ENCODE measurements around the gene GRIN3B. TPM values are rescaled to one million over a fixed set of nuclear protein-coding genes. Genes with fewer than 3 reads are reported as not detected.

The GRIN3B gene
- total RNA-seq, 1 experiment from 2014 or later: not detected

DNA sequence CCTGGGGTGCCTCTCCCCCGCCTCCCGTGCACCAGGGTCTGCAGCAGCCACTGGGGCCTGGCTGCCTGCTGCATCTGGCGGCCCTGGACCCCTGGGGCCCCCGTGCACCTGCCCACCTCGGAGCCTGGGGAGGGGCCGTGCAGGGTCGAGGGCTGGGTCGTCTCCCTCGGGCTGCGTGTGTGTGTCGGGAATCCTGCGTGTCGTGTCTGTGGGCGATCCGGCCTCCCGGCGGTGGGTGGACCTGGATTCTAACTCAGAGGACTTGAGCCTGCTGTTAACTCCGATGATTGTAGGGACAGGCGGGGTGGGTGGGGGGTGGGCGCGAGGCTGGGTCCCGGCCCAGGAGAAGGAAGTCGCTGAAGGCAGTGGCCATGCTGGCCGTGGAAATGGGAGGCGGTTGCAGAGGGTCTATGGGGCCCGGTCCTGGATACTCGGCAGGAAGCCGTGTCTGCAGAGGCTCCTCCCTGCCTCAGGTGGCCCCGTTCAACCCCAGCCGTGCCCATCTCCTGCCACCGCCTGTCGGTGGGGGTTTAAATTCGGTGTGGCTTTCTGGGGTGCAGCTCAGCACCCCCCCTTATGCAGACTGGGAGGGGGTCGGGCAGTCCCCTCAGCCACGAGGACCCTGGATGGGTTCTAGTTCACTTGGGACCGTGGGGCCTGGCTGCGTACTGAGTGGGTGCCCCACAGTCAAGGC lies 25.5 kb upstream of the GRIN3B start:
- H3K9me3 ChIP-seq (replicated peaks): 0 out of 2 replicates have a peak, but pooled peaks cover 3% of the 10 kb centered on the region
- no peak overlapping the region for H3K27ac ChIP-seq
- no peak for DNase-seq (ENCODE audit: low read depth in 1 of 2, low spot score in 2 of 2)
- no peak overlapping the region for H3K4me3 ChIP-seq
- H3K4me1 ChIP-seq (replicated peaks): no peaks in the 10 kb centered on the region
- no peaks in the 10 kb centered on the region for H3K27me3 ChIP-seq (replicated peaks)
- peaks cover 15% of the 10 kb centered on the region for H3K36me3 ChIP-seq

GRCh38 chr19:976476-976875 lies 23.7 kb upstream of the GRIN3B start:
- H3K27ac ChIP-seq: no peak overlapping the region
- H3K9me3 ChIP-seq (replicated peaks): no peaks in the 10 kb centered on the region
- no peak for DNase-seq (ENCODE audit: low read depth in 1 of 2, low spot score in 2 of 2)
- H3K4me1 ChIP-seq (replicated peaks): no peaks in the 10 kb centered on the region
- H3K27me3 ChIP-seq (replicated peaks): no peaks in the 10 kb centered on the region
- no peak overlapping the region for H3K4me3 ChIP-seq
- peaks cover under 1% of the 10 kb centered on the region; the same call in 1 of the 2 replicates for H3K36me3 ChIP-seq

DNA sequence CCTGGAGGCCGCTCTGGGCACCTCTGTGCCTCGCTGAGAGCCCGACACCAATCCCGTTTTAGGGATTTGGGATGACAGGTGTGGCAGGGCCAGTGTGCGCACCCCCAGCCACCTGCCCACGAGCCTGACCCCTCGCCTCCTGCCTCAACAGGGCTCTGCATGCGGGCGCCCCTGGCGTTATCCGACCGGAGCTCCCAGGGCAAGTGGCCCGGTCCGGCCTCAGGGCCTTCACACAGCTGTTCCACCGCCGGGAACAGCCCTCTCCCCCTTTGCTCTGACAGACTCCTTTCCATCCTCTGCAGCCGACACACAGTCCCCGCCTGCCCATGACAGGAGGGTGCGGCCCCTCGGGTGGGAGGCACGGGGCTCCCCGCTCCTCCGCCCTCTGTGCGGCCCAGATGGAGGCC lies 23.2 kb upstream of the GRIN3B start:
- Histone ChIP-seq H3K9me3 (replicated peaks) (no peaks in the 10 kb centered on the region), H3K27ac (no peak overlapping the region), H3K36me3 (no peaks in the 10 kb centered on the region), H3K27me3 (replicated peaks) (no peaks in the 10 kb centered on the region), H3K4me1 (replicated peaks) (no peaks in the 10 kb centered on the region), H3K4me3 (no peak overlapping the region)
- DNase-seq (ENCODE audit: low read depth in 1 of 2, low spot score in 2 of 2): no peak

GRCh38 chr19:979318-979741 lies 20.9 kb upstream of the GRIN3B start:
- H3K36me3 ChIP-seq: peaks cover 2% of the 10 kb centered on the region; the same call in 1 of the 2 replicates
- no peaks in the 10 kb centered on the region for H3K9me3 ChIP-seq (replicated peaks)
- no peaks in the 10 kb centered on the region for H3K27me3 ChIP-seq (replicated peaks)
- H3K4me1 ChIP-seq (replicated peaks): peaks cover 12% of the 10 kb centered on the region
- no peak for DNase-seq (ENCODE audit: low read depth in 1 of 2, low spot score in 2 of 2)
- no peak overlapping the region for H3K27ac ChIP-seq
- no peak overlapping the region for H3K4me3 ChIP-seq

- DNase-seq (ENCODE audit: low read depth in 1 of 2, low spot score in 2 of 2): no peak
- peaks cover 19% of the 10 kb centered on the region for H3K4me1 ChIP-seq (replicated peaks)
- H3K36me3 ChIP-seq: peaks cover 3% of the 10 kb centered on the region; the same call in 1 of the 2 replicates
- no peaks in the 10 kb centered on the region for H3K9me3 ChIP-seq (replicated peaks)
- no peak overlapping the region for H3K27ac ChIP-seq
- no peak overlapping the region for H3K4me3 ChIP-seq
- no peaks in the 10 kb centered on the region for H3K27me3 ChIP-seq (replicated peaks)
These were observed 19.9 kb upstream of the GRIN3B start for GRCh38 chr19:980133-980998.

DNA sequence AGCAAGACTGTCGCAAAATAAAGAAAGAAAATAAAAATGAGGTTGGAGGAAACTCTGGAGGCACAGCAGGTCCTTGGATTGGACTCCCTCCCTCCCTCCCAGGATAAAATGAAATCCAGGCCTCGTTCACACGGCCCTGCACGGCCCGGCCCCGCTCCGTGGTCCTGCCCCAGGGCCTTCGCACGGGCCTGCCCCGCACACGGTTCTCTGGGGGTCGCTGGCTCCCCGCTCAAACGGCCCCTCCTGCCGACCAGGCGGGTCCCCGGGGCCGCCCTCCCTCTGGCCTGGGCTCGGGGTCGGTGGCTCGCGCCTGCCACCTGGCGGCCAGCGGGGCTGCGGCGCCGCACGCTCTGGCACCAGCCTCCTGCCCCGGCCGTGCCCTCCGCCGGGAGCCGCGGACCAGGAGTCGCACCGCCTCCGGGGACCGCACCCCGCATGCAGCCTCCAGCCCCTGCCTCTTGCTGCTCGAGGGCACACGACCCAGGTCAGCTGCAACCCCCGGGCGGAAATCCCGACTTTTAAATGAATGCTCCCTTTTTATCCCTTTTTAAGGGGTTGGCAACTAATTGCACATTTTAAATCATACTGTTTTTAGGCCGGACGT lies 17.6 kb upstream of the GRIN3B start:
- H3K36me3 ChIP-seq: peaks cover 22% of the 10 kb centered on the region
- no peaks in the 10 kb centered on the region for H3K27me3 ChIP-seq (replicated peaks)
- peak overlapping the region; percentile 29 for H3K4me3 ChIP-seq
- peaks cover 20% of the 10 kb centered on the region for H3K4me1 ChIP-seq (replicated peaks)
- peak; percentile 67 to 78 for DNase-seq (ENCODE audit: low read depth in 1 of 2, low spot score in 2 of 2)
- H3K27ac ChIP-seq: no peak overlapping the region
- no peaks in the 10 kb centered on the region for H3K9me3 ChIP-seq (replicated peaks)

GRCh38 chr19:984165-984967 lies 15.9 kb upstream of the GRIN3B start, which contains the start of gene WDR18:
Gene WDR18 (plus strand): TSS chr19:984345. CDS start chr19:984354, 9 bp downstream.
- no peaks in the 10 kb centered on the region for H3K9me3 ChIP-seq (replicated peaks)
- H3K4me3 ChIP-seq: peak within 1 kb of the TSS; percentile 87
- H3K27me3 ChIP-seq (replicated peaks): no peaks in the 10 kb centered on the region
- H3K27ac ChIP-seq: peak within 1 kb of the TSS; percentile 80
- DNase-seq (ENCODE audit: low read depth in 1 of 2, low spot score in 2 of 2): peak; percentile 91 to 93
- peaks cover 32% of the 10 kb centered on the region for H3K36me3 ChIP-seq
- H3K4me1 ChIP-seq (replicated peaks): peaks cover 20% of the 10 kb centered on the region

- H3K27ac ChIP-seq: no peak overlapping the region
- H3K9me3 ChIP-seq (replicated peaks): no peaks in the 10 kb centered on the region
- H3K36me3 ChIP-seq: peaks cover 50% of the 10 kb centered on the region
- no peak overlapping the region for H3K4me3 ChIP-seq
- peaks cover 20% of the 10 kb centered on the region for H3K4me1 ChIP-seq (replicated peaks)
- H3K27me3 ChIP-seq (replicated peaks): no peaks in the 10 kb centered on the region
- DNase-seq (ENCODE audit: low read depth in 1 of 2, low spot score in 2 of 2): no peak
These were observed 14.1 kb upstream of the GRIN3B start for GRCh38 chr19:986083-986482.

GRCh38 chr19:988081-988480 lies 12.1 kb upstream of the GRIN3B start:
- peaks cover 64% of the 10 kb centered on the region for H3K36me3 ChIP-seq
- no peaks in the 10 kb centered on the region for H3K9me3 ChIP-seq (replicated peaks)
- H3K4me3 ChIP-seq: no peak overlapping the region
- peaks cover 14% of the 10 kb centered on the region for H3K4me1 ChIP-seq (replicated peaks)
- no peak for DNase-seq (ENCODE audit: low read depth in 1 of 2, low spot score in 2 of 2)
- no peaks in the 10 kb centered on the region for H3K27me3 ChIP-seq (replicated peaks)
- H3K27ac ChIP-seq: no peak overlapping the region

- no peak overlapping the region for H3K27ac ChIP-seq
- H3K9me3 ChIP-seq (replicated peaks): no peaks in the 10 kb centered on the region
- H3K4me3 ChIP-seq: no peak overlapping the region
- peaks cover 14% of the 10 kb centered on the region for H3K4me1 ChIP-seq (replicated peaks)
- no peak for DNase-seq (ENCODE audit: low read depth in 1 of 2, low spot score in 2 of 2)
- H3K36me3 ChIP-seq: peaks cover 64% of the 10 kb centered on the region
- no peaks in the 10 kb centered on the region for H3K27me3 ChIP-seq (replicated peaks)
These were observed 11.7 kb upstream of the GRIN3B start for GRCh38 chr19:988510-988909.

DNA sequence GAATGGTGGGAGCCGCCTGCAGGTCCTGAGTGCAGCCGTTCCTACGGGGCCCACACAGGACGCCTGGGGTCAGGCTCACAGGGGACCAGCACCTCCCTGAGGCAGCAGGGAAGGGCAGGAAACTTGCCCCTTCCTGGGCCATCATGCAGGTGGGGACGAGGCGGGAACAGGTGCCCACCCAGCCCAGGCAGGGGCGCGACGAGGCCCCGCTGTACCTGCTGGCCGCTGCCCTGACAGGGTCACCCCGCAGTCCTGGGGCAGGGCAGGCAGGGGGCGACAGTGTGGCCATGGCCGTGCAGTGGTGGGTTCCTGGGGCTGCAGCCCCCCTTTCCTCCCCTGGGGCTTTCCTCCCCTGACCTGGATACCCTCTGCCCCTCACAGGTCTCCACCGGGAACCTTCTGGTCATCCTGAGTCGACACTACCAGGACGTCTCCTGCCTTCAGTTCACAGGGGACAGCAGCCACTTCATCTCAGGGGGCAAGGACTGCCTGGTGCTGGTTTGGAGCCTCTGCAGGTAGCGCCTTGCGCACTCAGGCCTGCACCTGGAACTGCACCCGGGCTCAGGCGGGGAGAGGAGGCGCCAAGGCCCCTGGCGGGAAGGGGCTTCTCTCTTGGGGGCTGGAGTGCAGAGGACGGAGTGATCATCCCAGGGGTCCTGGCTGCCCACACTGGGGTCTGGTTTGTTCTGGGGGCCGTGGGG lies 10.7 kb upstream of the GRIN3B start:
- H3K9me3 ChIP-seq (replicated peaks): no peaks in the 10 kb centered on the region
- no peak overlapping the region for H3K27ac ChIP-seq
- peaks cover 8% of the 10 kb centered on the region; the same call in 1 of the 2 replicates for H3K4me1 ChIP-seq (replicated peaks)
- no peaks in the 10 kb centered on the region for H3K27me3 ChIP-seq (replicated peaks)
- no peak overlapping the region for H3K4me3 ChIP-seq
- peaks cover 70% of the 10 kb centered on the region for H3K36me3 ChIP-seq
- DNase-seq (ENCODE audit: low read depth in 1 of 2, low spot score in 2 of 2): no peak

DNA sequence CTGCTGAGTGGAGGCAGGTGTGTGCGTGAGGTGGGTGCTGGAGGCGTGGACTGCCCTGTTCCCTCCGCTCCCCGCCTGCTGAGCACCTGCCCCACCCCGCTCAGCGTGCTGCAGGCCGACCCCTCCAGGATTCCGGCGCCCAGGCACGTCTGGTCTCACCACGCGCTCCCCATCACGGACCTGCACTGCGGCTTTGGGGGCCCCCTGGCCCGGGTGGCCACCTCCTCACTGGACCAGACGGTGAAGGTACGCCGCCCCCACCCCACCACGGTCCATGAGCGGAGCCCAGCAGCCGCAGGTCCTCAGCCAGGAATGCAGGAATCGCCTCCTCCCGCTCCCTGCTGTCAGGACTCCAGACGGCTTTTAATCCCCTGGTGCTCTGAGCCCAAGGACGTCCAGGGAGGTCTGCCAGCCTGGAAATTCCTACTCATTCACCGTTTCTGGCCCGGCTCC lies 10.1 kb upstream of the GRIN3B start:
- peaks cover 3% of the 10 kb centered on the region; the same call in 1 of the 2 replicates for H3K4me1 ChIP-seq (replicated peaks)
- no peaks in the 10 kb centered on the region for H3K9me3 ChIP-seq (replicated peaks)

More for the DNA sequence above, 10.1 kb upstream of the GRIN3B start:
- Histone ChIP-seq H3K36me3 (peaks cover 71% of the 10 kb centered on the region), H3K27me3 (replicated peaks) (no peaks in the 10 kb centered on the region), H3K27ac (no peak overlapping the region), H3K4me3 (no peak overlapping the region)
- no peak for DNase-seq (ENCODE audit: low read depth in 1 of 2, low spot score in 2 of 2)

All from SJSA1 (cell line).